Prostate gland (tissue), 2 donors: ENCODE data around the gene PRCC. TPM values are rescaled to one million over a fixed set of nuclear protein-coding genes. Genes with fewer than 3 reads are reported as not detected.
A peak's percentile ranks its signal among the peaks of the same experiment; 100 is the strongest.

Experiments
- DNase-seq: peaks from one replicate; pipeline ENCODE4 v3.0.0-alpha.2; 2019; ENCODE audit warnings: low spot score
- H3K27ac ChIP-seq, 2 donors: fragments of 200-600 bp; sonication (generic); 2 replicates each; pipeline ENCODE4 v1.5.1; 2017 to 2019
- H3K27me3 ChIP-seq: fragments of 200-600 bp; sonication (generic); replicated peaks from 2 replicates; pipeline ENCODE4 v1.5.1; 2019; ENCODE audit not compliant: insufficient read depth
- H3K36me3 ChIP-seq, 2 donors: fragments of 200-600 bp; sonication (generic); 1 replicate in 1 of 2; 2 replicates in 1 of 2; pipeline versions ENCODE4 v1.5.1 to v1.8.1; 2017 to 2019
- H3K4me1 ChIP-seq: fragments of 200-600 bp; sonication (generic); replicated peaks from 2 replicates; pipeline ENCODE4 v1.5.1; 2019
- H3K4me3 ChIP-seq, 2 donors: fragments of 200-600 bp; sonication (generic); 2 replicates each; pipeline ENCODE4 v1.5.1; 2017 to 2019
- H3K9me3 ChIP-seq: fragments of 200-600 bp; sonication (generic); 2 replicates; pipeline ENCODE4 v1.5.1; 2017
- POLR2A ChIP-seq: fragments of 450-650 bp; IDR thresholded peaks from one replicate; pipeline ENCODE4 v1.6.1; 2016; ENCODE audit warnings: antibody characterized with exemption, mild to moderate bottlenecking
- POLR2AphosphoS5 ChIP-seq: sonication (generic); formaldehyde crosslinking; IDR thresholded peaks from one replicate; pipeline ENCODE4 v1.6.1; 2017; ENCODE audit warnings: antibody characterized with exemption
- WGBS: methylation state at CpG from one replicate; pipeline ENCODE4 v1.1.5; 2018; 5-methylcytosine and 5-hydroxymethylcytosine counted together
- intact Hi-C: fragments of 100-400 bp; cut with DNase I; formaldehyde crosslinking; loops from one replicate; pipeline ENCODE4 v1.14.2; 2022
- total RNA-seq, 2 donors: library from RNA; depleted of rRNA; stranded (reverse); fragments of >200 nt; gene quantifications; one replicate each; pipeline ENCODE4 v1.1.0, GENCODE V29; 2016
- TF ChIP-seq, protein P1 (sequence below), 4 experiments: fragments of 200-600 bp in 2 of 4; fragments of 450-650 bp in 2 of 4; sonication (generic) in 2 of 4; IDR thresholded peaks; 1 replicate in 3 of 4; 2 replicates in 1 of 4; pipeline ENCODE4 v1.5.1; 2016 to 2019; ENCODE audit warnings: antibody characterized with exemption in 4 of 4, mild to moderate bottlenecking in 2 of 4, moderate library complexity in 2 of 4

PRCC gene
- total RNA-seq, 2 donors from 2014 or later: 33.0 to 61.5 TPM

DNA sequence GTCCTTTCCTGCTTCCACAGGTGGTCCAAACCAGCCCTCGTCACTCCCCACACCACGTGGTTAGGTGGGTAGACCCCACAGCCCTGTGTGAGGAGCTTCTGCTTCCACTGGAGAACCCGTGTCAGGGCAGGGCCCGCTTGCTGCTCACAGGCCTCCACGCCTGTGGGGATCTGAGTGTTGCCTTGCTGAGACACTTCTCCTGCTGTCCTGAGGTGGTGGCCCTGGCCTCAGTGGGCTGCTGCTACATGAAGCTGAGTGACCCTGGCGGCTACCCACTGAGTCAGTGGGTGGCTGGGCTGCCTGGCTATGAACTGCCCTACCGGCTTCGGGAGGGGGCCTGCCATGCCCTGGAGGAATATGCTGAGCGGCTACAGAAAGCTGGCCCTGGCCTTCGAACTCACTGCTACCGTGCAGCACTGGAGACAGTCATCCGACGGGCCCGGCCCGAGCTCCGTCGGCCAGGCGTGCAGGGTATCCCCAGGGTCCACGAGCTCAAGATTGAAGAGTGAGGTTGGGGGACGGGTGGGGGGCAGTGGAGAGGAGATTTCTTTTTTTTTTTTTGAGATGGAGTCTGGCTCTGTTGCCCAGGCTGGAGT, 33.2 kb upstream of the PRCC start:
- H3K9me3 ChIP-seq: no peaks in the 10 kb centered on the region
- 91% methylated on average over 17 of the region's 20 CpGs for WGBS
- H3K27ac ChIP-seq: no peak overlapping the region
- intact Hi-C loops: no loop called here
- TF ChIP-seq, protein P1, sequence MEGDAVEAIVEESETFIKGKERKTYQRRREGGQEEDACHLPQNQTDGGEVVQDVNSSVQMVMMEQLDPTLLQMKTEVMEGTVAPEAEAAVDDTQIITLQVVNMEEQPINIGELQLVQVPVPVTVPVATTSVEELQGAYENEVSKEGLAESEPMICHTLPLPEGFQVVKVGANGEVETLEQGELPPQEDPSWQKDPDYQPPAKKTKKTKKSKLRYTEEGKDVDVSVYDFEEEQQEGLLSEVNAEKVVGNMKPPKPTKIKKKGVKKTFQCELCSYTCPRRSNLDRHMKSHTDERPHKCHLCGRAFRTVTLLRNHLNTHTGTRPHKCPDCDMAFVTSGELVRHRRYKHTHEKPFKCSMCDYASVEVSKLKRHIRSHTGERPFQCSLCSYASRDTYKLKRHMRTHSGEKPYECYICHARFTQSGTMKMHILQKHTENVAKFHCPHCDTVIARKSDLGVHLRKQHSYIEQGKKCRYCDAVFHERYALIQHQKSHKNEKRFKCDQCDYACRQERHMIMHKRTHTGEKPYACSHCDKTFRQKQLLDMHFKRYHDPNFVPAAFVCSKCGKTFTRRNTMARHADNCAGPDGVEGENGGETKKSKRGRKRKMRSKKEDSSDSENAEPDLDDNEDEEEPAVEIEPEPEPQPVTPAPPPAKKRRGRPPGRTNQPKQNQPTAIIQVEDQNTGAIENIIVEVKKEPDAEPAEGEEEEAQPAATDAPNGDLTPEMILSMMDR (IDR thresholded peaks at IDR 0.05): no peak
- TF ChIP-seq POLR2A: no peak
- TF ChIP-seq POLR2AphosphoS5: no peak
- H3K27me3 ChIP-seq: no peaks in the 10 kb centered on the region
- H3K4me1 ChIP-seq: no peaks in the 10 kb centered on the region
- H3K36me3 ChIP-seq: no peaks in the 10 kb centered on the region
- DNase-seq: no peak
- H3K4me3 ChIP-seq: no peak overlapping the region

DNA sequence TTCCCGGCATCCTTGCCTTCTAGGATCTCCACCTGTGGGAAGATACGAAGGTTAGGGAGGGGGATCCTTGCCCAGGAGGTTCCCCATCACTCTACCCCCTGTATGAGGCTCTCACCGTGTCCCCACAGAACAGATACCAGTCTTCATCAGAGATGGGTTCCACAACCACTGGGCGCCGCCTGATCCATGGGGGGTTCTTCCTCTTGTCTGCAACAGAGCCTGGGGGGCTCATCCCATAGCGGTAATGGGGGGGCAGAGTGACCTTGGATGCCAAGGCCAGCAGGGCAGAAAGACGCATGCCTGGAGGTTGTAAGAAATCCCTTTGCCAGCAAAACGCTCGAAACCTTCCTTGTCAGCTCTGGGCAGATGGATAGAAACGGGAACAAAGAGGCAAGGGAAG, 28.9 kb upstream of the PRCC start:
- 90% methylated on average over 10 of the region's 10 CpGs for WGBS
- Histone ChIP-seq H3K4me1 (no peaks in the 10 kb centered on the region), H3K4me3 (no peak overlapping the region), H3K27me3 (no peaks in the 10 kb centered on the region), H3K36me3 (peaks cover 4 to 5% of the 10 kb centered on the region in 2 donors), H3K9me3 (no peaks in the 10 kb centered on the region), H3K27ac (no peak overlapping the region)
- no peak for TF ChIP-seq POLR2A
- TF ChIP-seq POLR2AphosphoS5: no peak
- TF ChIP-seq, protein P1 (IDR thresholded peaks at IDR 0.05): no peak
- intact Hi-C loops: no loop called here
- no peak for DNase-seq

DNA sequence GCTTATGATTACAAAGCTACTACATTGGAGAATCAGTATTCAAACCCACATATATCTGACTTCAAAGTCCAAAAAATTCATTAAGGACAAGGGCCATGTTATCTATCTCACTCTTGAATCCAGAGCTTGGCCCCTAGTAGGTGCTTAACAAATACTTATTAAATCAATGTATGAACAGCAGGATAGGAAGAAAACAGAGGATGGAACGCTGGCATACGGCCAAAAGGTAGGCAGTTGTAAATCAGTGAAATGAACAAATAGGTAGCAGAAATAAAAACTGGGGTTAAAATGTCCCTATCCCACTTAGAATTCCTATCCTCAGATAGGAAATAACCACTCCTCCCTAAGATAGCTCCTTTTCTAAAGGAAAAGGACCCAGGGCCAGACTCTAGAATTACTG, 28.4 kb upstream of the PRCC start:
- no peaks in the 10 kb centered on the region for H3K27me3 ChIP-seq
- peaks cover 4 to 10% of the 10 kb centered on the region in 2 donors for H3K36me3 ChIP-seq
- H3K9me3 ChIP-seq: no peaks in the 10 kb centered on the region
- H3K4me1 ChIP-seq: no peaks in the 10 kb centered on the region
- no peak overlapping the region for H3K27ac ChIP-seq
- intact Hi-C loops: no loop called here
- TF ChIP-seq, protein P1 (IDR thresholded peaks at IDR 0.05): no peak
- TF ChIP-seq POLR2A: no peak
- no peak for TF ChIP-seq POLR2AphosphoS5
- WGBS: 77% methylated on average over 2 of the region's 2 CpGs
- H3K4me3 ChIP-seq: no peak overlapping the region
- no peak for DNase-seq

DNA sequence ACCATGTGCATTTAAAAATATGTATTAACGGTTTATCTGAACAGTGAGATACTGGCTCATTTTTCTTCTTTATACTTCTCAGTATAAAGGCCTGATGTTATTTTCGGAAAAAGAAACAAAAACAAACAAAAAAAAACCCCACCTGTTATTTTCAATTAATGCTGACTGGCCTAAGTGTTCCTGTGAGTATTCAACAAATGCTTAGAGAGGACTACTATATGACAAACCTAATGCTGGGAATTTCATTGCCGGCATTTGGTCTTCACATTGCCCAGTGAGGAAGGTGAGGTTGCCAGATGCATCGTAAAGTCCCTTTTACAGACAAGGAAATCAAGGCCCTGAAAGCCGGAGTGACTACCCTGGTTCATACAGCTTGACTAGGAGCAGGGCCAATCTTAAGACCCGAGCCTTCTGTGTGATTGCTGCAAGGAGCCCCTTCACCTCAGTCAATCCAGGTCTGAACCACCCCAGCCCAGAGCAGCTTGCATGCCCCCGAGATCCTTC, 27.0 kb upstream of the PRCC start:
- no peak for DNase-seq
- H3K27ac ChIP-seq: peak overlapping the region; percentile 44 to 81
- no peaks in the 10 kb centered on the region for H3K27me3 ChIP-seq
- H3K36me3 ChIP-seq: peaks cover 4 to 20% of the 10 kb centered on the region in 2 donors
- TF ChIP-seq, protein P1 (IDR thresholded peaks at IDR 0.05): no peak
- TF ChIP-seq POLR2A: no peak
- TF ChIP-seq POLR2AphosphoS5: no peak
- WGBS: 17% methylated on average over 7 of the region's 7 CpGs
- intact Hi-C loops: no loop called here
- no peaks in the 10 kb centered on the region for H3K9me3 ChIP-seq
- peak overlapping the region; percentile 44 to 47 for H3K4me3 ChIP-seq
- H3K4me1 ChIP-seq: no peaks in the 10 kb centered on the region

DNA sequence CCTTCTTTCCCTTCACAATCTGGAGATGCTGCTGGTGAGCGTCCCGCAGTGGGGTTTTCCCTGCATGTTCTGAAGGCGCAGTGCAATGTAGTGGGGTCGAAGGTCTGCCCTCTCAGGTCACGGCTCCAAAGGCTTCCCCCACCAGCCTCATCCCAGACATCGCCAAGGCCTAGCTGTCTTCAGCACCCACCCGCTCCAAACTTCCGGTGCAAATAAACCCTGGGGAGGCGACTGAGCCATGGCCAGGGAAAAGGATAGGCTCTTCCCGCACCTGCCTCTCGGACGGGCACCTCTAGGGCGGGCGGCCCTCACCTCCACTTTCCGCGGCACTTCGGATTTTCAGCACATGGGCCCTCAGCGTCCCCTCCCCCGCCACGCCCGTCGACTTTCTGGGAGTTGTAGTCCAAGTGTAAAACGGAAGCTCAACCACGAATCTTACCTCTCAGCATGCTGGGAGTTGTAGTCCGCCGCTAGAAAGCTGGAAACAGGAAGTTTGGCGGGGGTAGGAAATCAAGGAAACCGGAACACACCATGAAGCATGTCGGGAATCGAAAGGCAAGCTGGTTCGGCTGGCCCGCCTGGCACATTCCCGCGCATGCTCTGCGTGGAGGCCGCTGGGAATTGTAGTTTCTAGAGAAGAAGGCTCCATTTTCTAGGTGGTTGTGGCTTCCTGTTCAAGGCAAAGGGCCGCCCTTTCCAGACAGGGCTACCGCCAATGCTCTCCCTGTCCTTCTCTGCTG, 26.4 kb upstream of the PRCC start, which contains the start of gene MRPL24:
MRPL24 (minus strand) TSS at position 348 of the 740 bp plus-strand sequence. CDS start 2,384 bp downstream, outside the sequence.
- intact Hi-C loops: no loop called here
- H3K9me3 ChIP-seq: no peaks in the 10 kb centered on the region
- peak within 1 kb of the TSS; percentile 44 to 47 for H3K4me3 ChIP-seq
- peaks cover 4 to 20% of the 10 kb centered on the region in 2 donors for H3K36me3 ChIP-seq
- peak within 1 kb of the TSS; percentile 76 to 81 for H3K27ac ChIP-seq
- under 1% methylated on average over 38 of the region's 38 CpGs for WGBS
- peaks cover 4% of the 10 kb centered on the region for H3K4me1 ChIP-seq
- peak; percentile 99 for DNase-seq
- H3K27me3 ChIP-seq: no peaks in the 10 kb centered on the region
- TF ChIP-seq, protein P1 (IDR thresholded peaks at IDR 0.05): no peak
- TF ChIP-seq POLR2AphosphoS5 (peak; percentile 100), POLR2A (no peak)
